Measurements from ENCODE around the gene KMT2E. TPM values are rescaled to one million over a fixed set of nuclear protein-coding genes. Genes with fewer than 3 reads are reported as not detected.

Gene KMT2E
- total RNA-seq, 1 donor from 2014 or later: 40.2 TPM

GRCh38 chr7:105130580-105130979 is 116.6 kb downstream of the KMT2E start:
- no peak for DNase-seq
- intact Hi-C loops (cut with micrococcal nuclease): no loop called here
- Histone ChIP-seq H3K27me3 (ENCODE audit: low read depth) (no peaks in the 10 kb centered on the region), H3K36me3 (peaks cover 22% of the 10 kb centered on the region), H3K4me1 (peaks cover 22% of the 10 kb centered on the region), H3K27ac (replicated peaks) (no peak overlapping the region), H3K9me3 (replicated peaks) (no peaks in the 10 kb centered on the region), H3K4me3 (no peak overlapping the region)
- no peak for TF ChIP-seq CTCF (IDR thresholded peaks at IDR 0.05; ENCODE audit: borderline replicate concordance)

GRCh38 chr7:105131033-105131656 is 117.1 kb downstream of the KMT2E start:
- DNase-seq: no peak
- peaks cover 16% of the 10 kb centered on the region for H3K36me3 ChIP-seq
- H3K27ac ChIP-seq (replicated peaks): no peak overlapping the region
- no peaks in the 10 kb centered on the region for H3K9me3 ChIP-seq (replicated peaks)
- no peak for TF ChIP-seq CTCF (IDR thresholded peaks at IDR 0.05; ENCODE audit: borderline replicate concordance)
- intact Hi-C loops (cut with micrococcal nuclease): no loop called here
- H3K4me3 ChIP-seq: no peak overlapping the region
- H3K27me3 ChIP-seq (ENCODE audit: low read depth): no peaks in the 10 kb centered on the region
- peaks cover 23% of the 10 kb centered on the region for H3K4me1 ChIP-seq

GRCh38 chr7:105131890-105132289 is 117.9 kb downstream of the KMT2E start:
- H3K27me3 ChIP-seq (ENCODE audit: low read depth): no peaks in the 10 kb centered on the region
- intact Hi-C loops (cut with micrococcal nuclease): no loop called here
- no peak for TF ChIP-seq CTCF (IDR thresholded peaks at IDR 0.05; ENCODE audit: borderline replicate concordance)
- no peak for DNase-seq
- H3K4me3 ChIP-seq: no peak overlapping the region
- H3K9me3 ChIP-seq (replicated peaks): no peaks in the 10 kb centered on the region
- peaks cover 13% of the 10 kb centered on the region for H3K36me3 ChIP-seq
- H3K27ac ChIP-seq (replicated peaks): no peak overlapping the region
- H3K4me1 ChIP-seq: peaks cover 25% of the 10 kb centered on the region

GRCh38 chr7:105132335-105132734 is 118.3 kb downstream of the KMT2E start:
- no peaks in the 10 kb centered on the region for H3K9me3 ChIP-seq (replicated peaks)
- intact Hi-C loops (cut with micrococcal nuclease): no loop called here
- H3K27me3 ChIP-seq (ENCODE audit: low read depth): no peaks in the 10 kb centered on the region
- peaks cover 27% of the 10 kb centered on the region for H3K4me1 ChIP-seq
- TF ChIP-seq CTCF (IDR thresholded peaks at IDR 0.05; ENCODE audit: borderline replicate concordance): no peak
- H3K4me3 ChIP-seq: no peak overlapping the region
- no peak overlapping the region for H3K27ac ChIP-seq (replicated peaks)
- peaks cover 13% of the 10 kb centered on the region for H3K36me3 ChIP-seq
- DNase-seq: no peak

- intact Hi-C loops (cut with micrococcal nuclease): no loop called here
- DNase-seq: no peak
- peaks cover 13% of the 10 kb centered on the region for H3K36me3 ChIP-seq
- no peaks in the 10 kb centered on the region for H3K27me3 ChIP-seq (ENCODE audit: low read depth)
- H3K27ac ChIP-seq (replicated peaks): no peak overlapping the region
- H3K4me1 ChIP-seq: peaks cover 27% of the 10 kb centered on the region
- no peak overlapping the region for H3K4me3 ChIP-seq
- TF ChIP-seq CTCF (IDR thresholded peaks at IDR 0.05; ENCODE audit: borderline replicate concordance): no peak
- no peaks in the 10 kb centered on the region for H3K9me3 ChIP-seq (replicated peaks)
Measured at GRCh38 chr7:105132835-105133234, 118.8 kb downstream of the KMT2E start.
